Measurements from ENCODE around the gene CALML4. TPM values are rescaled to one million over a fixed set of nuclear protein-coding genes. Genes with fewer than 3 reads are reported as not detected.

The CALML4 gene
- total and polyA plus RNA-seq, 9 donors, result 6.7 to 14.3 (median 8.3) TPM

DNA sequence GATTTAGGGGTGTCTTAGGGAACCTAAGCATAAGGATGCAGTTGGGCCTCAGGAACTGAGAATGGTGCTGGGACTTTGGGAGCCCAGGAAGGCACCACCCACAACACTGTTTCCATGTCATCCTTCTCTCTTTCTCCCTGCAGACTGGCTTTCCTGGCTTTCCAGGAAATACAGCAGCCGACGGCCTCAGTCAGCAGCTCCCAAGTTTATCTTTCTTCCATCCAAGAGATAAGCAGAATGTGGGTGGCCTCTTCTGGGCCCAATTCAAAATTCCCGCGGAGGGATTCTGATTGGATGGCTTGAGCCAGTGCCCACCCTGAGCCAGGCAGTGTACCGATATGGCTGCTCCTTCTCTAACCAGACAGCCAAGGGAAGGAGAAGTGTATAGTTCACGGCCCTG is 28.9 kb upstream of the CALML4 start:
- Histone ChIP-seq H3K27ac (ENCODE audit: low read length) (no peak overlapping the region), H3K9me3 (replicated peaks; ENCODE audit: control insufficient read depth, low read depth, low read length) (no peaks in the 10 kb centered on the region), H3K36me3 (ENCODE audit: control insufficient read depth, insufficient read depth, low read length) (no peaks in the 10 kb centered on the region), H3K27me3 (ENCODE audit: control insufficient read depth, insufficient read depth, low read length) (no peaks in the 10 kb centered on the region), H3K4me1 (ENCODE audit: control insufficient read depth, insufficient read depth, low read length) (peaks cover 9% of the 10 kb centered on the region), H3K4me3 (ENCODE audit: low read length) (no peak overlapping the region)
- WGBS (ENCODE audit: insufficient coverage), result 62% methylated on average over 3 of the region's 6 CpGs
- no peak for DNase-seq

DNA sequence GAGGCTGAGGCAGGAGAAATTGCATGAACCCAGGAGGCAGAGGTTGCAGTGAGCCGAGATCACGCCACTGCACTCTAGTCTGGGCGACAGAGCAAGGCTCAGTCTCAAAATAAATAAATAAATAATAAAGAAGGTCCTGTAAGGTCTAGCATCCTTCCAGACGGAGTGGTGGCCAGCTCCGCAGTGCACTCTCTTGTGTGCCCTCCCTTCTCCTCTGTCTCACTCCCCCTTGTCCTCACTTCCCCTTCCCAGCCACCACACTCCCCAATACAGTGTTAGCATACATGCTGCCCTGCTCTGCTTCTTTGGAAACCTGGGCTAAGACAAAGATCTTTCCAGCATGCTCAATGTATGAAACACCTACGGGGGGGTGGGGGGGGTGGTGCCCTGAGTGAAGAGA is 27.8 kb upstream of the CALML4 start:
- no peak overlapping the region for H3K27ac ChIP-seq (ENCODE audit: low read length)
- WGBS (ENCODE audit: insufficient coverage), result 89% methylated on average over 2 of the region's 6 CpGs
- no peak for DNase-seq
- peaks cover 19% of the 10 kb centered on the region for H3K4me1 ChIP-seq (ENCODE audit: control insufficient read depth, insufficient read depth, low read length)
- no peak overlapping the region for H3K4me3 ChIP-seq (ENCODE audit: low read length)
- no peaks in the 10 kb centered on the region for H3K36me3 ChIP-seq (ENCODE audit: control insufficient read depth, insufficient read depth, low read length)
- no peaks in the 10 kb centered on the region for H3K9me3 ChIP-seq (replicated peaks; ENCODE audit: control insufficient read depth, low read depth, low read length)
- no peaks in the 10 kb centered on the region for H3K27me3 ChIP-seq (ENCODE audit: control insufficient read depth, insufficient read depth, low read length)

DNA sequence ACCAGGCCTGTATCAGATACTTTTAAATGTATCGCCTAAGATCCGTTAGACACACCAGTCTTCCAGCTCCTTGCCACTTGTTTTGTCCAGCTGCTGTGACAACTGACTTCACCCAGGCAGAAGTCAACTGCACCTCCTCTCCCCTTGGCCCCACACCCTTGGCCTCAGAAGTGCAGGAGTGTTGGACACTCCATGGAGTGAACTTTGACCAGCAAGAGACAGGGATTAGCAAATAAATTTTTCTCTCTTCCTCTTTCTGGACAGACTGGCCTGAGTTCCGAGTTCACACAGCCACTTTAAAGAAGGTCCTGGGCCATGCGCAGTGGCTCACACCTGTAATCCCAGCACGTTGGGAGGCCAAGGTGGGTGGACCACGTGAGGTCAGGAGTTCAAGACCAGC is 27.3 kb upstream of the CALML4 start:
- Histone ChIP-seq H3K4me1 (ENCODE audit: control insufficient read depth, insufficient read depth, low read length) (peaks cover 21% of the 10 kb centered on the region), H3K27ac (ENCODE audit: low read length) (no peak overlapping the region), H3K36me3 (ENCODE audit: control insufficient read depth, insufficient read depth, low read length) (no peaks in the 10 kb centered on the region), H3K9me3 (replicated peaks; ENCODE audit: control insufficient read depth, low read depth, low read length) (no peaks in the 10 kb centered on the region), H3K4me3 (ENCODE audit: low read length) (no peak overlapping the region), H3K27me3 (ENCODE audit: control insufficient read depth, insufficient read depth, low read length) (no peaks in the 10 kb centered on the region)
- WGBS (ENCODE audit: insufficient coverage), result 88% methylated on average over 5 of the region's 6 CpGs
- DNase-seq, result no peak

DNA sequence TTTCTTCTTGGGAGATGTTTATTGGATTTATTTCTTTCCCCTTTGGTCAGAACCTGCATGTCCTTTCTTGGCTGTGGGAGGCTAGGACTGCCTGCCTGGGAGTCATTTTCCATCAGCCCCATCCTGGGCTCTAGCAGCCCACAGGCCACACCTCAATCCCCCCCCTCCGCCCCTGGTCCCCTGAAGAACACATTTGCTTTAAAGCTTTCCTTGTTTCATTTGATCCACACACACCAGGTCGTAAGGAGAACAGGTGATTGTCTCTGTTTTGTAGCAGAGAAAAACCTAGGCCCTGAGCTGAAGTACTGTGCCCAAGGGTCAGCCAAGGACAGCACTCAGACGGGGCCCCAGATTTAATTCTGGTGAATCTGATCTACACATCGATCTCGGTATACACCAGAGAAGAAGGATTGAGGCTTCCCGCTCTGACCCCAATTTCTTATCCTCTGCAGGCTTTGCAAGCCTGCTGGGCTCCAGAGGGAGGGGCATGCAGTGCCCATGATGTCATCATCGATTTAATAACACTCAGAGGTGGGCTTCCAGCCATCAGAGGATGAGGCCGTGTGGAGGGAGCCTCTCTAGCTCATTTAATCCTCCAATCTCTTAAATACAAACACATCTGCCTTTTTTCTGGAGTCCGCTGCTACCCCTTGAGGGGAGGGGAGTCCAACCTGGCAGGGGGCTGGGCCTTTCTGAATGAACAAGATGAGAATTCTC is 26.1 kb upstream of the CALML4 start:
- Histone ChIP-seq H3K9me3 (replicated peaks; ENCODE audit: control insufficient read depth, low read depth, low read length) (no peaks in the 10 kb centered on the region), H3K36me3 (ENCODE audit: control insufficient read depth, insufficient read depth, low read length) (no peaks in the 10 kb centered on the region), H3K4me3 (ENCODE audit: low read length) (no peak overlapping the region), H3K4me1 (ENCODE audit: control insufficient read depth, insufficient read depth, low read length) (peaks cover 21% of the 10 kb centered on the region), H3K27ac (ENCODE audit: low read length) (no peak overlapping the region), H3K27me3 (ENCODE audit: control insufficient read depth, insufficient read depth, low read length) (no peaks in the 10 kb centered on the region)
- WGBS (ENCODE audit: insufficient coverage), result 59% methylated on average over 3 of the region's 9 CpGs
- no peak for DNase-seq

DNA sequence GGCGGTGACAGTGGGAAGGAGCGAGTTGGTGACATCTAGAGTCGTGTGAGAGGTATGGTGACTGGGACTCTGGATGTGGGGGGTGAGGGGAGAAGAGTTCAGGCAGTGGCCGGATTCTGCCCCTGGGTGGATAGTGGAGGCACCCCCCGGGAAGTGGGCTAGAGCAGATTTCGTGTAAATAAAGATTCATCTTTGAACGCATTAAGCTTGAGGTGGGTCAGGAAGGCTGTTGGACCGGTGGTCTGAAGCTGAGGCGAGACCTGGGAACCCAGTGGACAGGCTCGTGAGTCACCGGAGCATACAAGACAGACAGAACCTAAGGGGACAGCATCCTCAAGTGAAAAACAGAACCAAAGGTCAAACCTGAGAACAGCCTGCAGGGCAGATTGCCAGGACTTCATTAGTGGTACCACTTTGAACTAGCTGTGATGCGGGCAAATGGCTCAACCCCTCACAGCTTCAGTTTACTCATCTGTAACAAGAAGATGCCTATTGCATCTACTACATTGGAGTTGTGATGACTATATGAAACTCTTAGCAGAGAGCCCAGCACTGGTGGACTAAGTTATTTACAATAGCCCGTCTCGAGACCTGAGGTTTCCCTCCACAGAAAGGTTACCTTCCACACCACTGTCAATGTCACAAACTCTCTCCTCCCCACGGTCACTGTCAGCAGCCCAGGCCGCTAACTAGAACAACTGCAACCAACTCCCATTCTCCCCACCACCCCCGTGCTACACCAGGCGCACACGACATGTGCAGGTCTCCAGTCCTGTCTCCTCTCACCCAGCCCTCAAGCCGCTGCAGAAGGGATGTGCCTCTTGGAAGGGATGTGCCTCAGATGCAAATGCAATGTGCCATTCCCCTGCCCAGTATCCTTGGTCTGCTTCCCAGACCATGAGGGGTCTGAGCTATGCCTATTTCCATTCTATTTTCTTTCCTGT is 25.3 kb upstream of the CALML4 start:
- no peak overlapping the region for H3K27ac ChIP-seq (ENCODE audit: low read length)
- 52% methylated on average over 16 of the region's 20 CpGs for WGBS (ENCODE audit: insufficient coverage)
- H3K27me3 ChIP-seq (ENCODE audit: control insufficient read depth, insufficient read depth, low read length), result no peaks in the 10 kb centered on the region
- H3K36me3 ChIP-seq (ENCODE audit: control insufficient read depth, insufficient read depth, low read length), result no peaks in the 10 kb centered on the region
- H3K9me3 ChIP-seq (replicated peaks; ENCODE audit: control insufficient read depth, low read depth, low read length), result no peaks in the 10 kb centered on the region
- peak overlapping the region; percentile 65 for H3K4me3 ChIP-seq (ENCODE audit: low read length)
- peaks cover 21% of the 10 kb centered on the region for H3K4me1 ChIP-seq (ENCODE audit: control insufficient read depth, insufficient read depth, low read length)
- DNase-seq, result no peak

DNA sequence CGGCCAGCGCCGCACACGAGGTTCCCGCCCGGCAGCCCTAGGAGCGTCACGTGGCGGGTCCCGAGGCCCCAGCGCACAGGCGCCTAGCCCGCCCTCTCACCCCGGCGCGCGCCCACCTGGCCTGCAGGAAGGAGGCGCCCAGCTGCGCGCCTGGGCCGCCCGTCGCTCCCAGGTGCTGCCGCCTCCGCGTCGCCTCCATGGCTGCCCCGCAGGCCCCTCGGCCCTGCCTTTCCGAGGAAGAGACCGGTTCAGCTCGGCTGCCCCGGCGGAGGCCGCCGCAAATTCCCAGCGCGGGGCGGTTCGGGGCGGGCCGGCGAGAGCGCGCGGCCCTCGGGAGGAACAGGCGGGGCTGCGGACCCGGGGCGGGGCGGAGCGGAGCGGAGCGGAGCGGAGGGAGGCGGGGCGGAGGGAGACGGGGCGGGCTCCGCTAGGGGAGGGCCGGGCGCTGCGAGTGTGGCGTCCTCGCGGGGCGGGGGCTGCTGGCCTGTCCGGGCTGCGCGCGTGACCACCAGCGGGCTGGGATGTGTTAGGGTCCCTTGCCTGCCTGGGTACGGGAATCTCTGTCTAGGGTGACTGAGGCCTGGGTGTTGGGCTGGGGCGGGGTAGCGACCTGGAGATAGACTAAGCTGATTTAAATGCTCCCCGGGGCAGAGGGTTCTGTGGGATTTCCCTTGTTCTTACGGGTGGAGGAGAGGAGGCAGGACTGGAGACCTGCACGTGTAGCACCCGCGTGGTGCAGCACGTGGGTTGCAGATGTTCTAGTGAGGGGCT is 24.4 kb upstream of the CALML4 start, which contains the start of gene CLN6:
CLN6 (minus strand) TSS at position 343 of the 771 bp plus-strand sequence; CDS start at position 199, 144 bp downstream.
- peak; percentile 90 for DNase-seq
- Histone ChIP-seq H3K36me3 (ENCODE audit: control insufficient read depth, insufficient read depth, low read length) (no peaks in the 10 kb centered on the region), H3K4me3 (ENCODE audit: low read length) (peak within 1 kb of the TSS; percentile 65), H3K4me1 (ENCODE audit: control insufficient read depth, insufficient read depth, low read length) (peaks cover 21% of the 10 kb centered on the region), H3K9me3 (replicated peaks; ENCODE audit: control insufficient read depth, low read depth, low read length) (no peaks in the 10 kb centered on the region), H3K27me3 (ENCODE audit: control insufficient read depth, insufficient read depth, low read length) (no peaks in the 10 kb centered on the region), H3K27ac (ENCODE audit: low read length) (peak within 1 kb of the TSS; percentile 65)
- under 1% methylated on average over 77 of the region's 82 CpGs for WGBS (ENCODE audit: insufficient coverage)

DNA sequence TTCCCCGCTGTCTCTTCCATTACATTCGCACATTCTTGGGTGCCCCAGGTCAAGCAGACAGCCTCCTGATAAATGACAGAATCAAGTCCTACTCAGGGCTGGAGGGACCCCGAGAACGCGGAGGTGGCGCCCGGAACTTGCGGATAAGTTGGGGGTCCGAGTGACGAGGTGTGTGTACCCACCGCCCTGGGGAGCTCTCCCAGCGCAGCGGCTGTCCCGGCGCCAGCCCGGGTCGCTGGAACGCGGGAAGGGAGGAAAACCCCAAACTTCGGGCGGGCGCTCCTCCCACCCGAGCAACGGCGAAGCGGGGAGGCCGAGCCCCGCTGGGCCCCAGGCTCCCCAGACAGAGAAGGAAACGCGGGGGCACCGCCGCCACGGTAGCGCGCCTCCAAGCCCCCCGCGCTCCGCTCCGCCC is 23.8 kb upstream of the CALML4 start:
- peak overlapping the region; percentile 65 for H3K4me3 ChIP-seq (ENCODE audit: low read length)
- peaks cover 21% of the 10 kb centered on the region for H3K4me1 ChIP-seq (ENCODE audit: control insufficient read depth, insufficient read depth, low read length)
- DNase-seq, result no peak
- H3K27me3 ChIP-seq (ENCODE audit: control insufficient read depth, insufficient read depth, low read length), result no peaks in the 10 kb centered on the region
- H3K36me3 ChIP-seq (ENCODE audit: control insufficient read depth, insufficient read depth, low read length), result no peaks in the 10 kb centered on the region
- 0% methylated on average over 30 of the region's 39 CpGs for WGBS (ENCODE audit: insufficient coverage)
- H3K27ac ChIP-seq (ENCODE audit: low read length), result no peak overlapping the region
- no peaks in the 10 kb centered on the region for H3K9me3 ChIP-seq (replicated peaks; ENCODE audit: control insufficient read depth, low read depth, low read length)

DNA sequence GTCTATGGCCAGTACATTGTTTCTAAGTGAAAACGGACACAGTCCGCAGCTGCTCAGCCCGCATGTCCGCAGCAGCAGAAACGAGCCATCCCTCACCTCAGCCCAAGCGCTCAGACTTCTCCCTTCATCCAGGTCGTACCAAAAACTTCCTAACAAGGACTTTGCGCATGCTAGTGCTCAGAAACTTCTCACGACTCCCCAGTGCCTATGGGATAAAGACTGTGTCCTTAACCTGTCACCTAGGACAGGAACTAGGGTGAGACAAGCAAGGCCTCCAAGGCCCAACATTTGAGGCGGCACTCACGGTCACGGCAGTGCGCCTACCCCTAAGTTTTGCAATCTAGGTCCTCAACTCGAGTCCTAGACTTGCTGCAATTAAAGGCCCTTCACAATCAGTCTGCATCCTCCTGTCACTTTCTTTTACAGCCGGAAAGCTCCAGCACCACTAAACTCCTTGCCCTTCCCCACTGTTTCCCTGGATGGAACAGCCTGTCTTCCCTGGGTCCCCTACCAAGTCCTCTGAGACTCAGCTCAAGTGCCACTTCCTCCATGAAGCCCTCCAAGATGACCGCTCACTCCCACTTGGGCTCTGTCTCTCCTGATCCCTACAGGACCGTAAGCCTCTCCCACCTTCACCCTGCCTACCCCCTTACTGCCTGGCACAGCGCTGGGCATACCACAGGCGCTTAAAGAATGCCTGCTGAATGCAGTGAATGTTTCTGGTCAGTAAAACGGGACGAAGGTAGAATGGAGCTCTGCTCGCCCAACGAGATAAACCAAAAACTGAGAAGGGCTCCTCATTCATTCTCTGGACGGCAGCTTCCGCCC is 23.2 kb upstream of the CALML4 start:
- no peak overlapping the region for H3K27ac ChIP-seq (ENCODE audit: low read length)
- H3K36me3 ChIP-seq (ENCODE audit: control insufficient read depth, insufficient read depth, low read length), result no peaks in the 10 kb centered on the region
- no peak for DNase-seq
- H3K27me3 ChIP-seq (ENCODE audit: control insufficient read depth, insufficient read depth, low read length), result no peaks in the 10 kb centered on the region
- peak overlapping the region; percentile 65 for H3K4me3 ChIP-seq (ENCODE audit: low read length)
- no peaks in the 10 kb centered on the region for H3K9me3 ChIP-seq (replicated peaks; ENCODE audit: control insufficient read depth, low read depth, low read length)
- H3K4me1 ChIP-seq (ENCODE audit: control insufficient read depth, insufficient read depth, low read length), result peaks cover 21% of the 10 kb centered on the region
- 31% methylated on average over 22 of the region's 25 CpGs for WGBS (ENCODE audit: insufficient coverage)

DNA sequence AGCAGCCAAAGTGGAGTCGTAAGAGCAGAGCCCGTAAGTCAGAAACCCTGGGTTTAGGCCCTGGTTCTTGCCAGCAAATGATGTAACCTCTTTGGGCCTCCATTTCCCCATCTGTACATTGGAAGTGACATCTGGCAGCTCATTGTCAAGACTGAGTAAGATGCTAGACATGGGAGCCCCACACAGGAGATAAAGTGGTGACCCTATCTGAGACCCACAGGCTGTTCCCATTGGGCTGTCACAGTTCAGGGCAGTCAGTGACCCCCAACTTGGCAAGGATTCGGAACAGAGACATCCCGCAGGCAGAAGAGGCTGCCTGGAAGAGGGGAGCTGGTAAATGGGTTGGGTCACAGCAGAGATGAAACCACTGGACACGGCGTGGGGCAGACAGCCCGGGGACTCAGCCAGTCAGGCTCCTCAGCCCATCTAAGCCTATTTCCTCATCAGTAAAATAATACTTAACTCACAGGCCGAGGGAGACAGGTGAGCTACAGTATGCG is 22.6 kb upstream of the CALML4 start:
- WGBS (ENCODE audit: insufficient coverage), result 76% methylated on average over 8 of the region's 9 CpGs
- no peak for DNase-seq
- H3K4me1 ChIP-seq (ENCODE audit: control insufficient read depth, insufficient read depth, low read length), result peaks cover 21% of the 10 kb centered on the region
- no peaks in the 10 kb centered on the region for H3K9me3 ChIP-seq (replicated peaks; ENCODE audit: control insufficient read depth, low read depth, low read length)
- H3K27me3 ChIP-seq (ENCODE audit: control insufficient read depth, insufficient read depth, low read length), result no peaks in the 10 kb centered on the region
- H3K4me3 ChIP-seq (ENCODE audit: low read length), result no peak overlapping the region
- no peaks in the 10 kb centered on the region for H3K36me3 ChIP-seq (ENCODE audit: control insufficient read depth, insufficient read depth, low read length)
- no peak overlapping the region for H3K27ac ChIP-seq (ENCODE audit: low read length)
